GM18499 (cell line): ENCODE data around the gene DEPP1.
"Not testable (repeated sequence)": the region's sequence is repeated elsewhere in the genome, so short reads cannot be mapped to it uniquely, and the experiment has no call there.

Experiments
- ATAC-seq: cut with Tn5 transposase; IDR thresholded peaks from one replicate; pipeline ENCODE4 v1.9.1; 2021; ENCODE audit warnings: moderate number of reproducible peaks; ENCODE audit not compliant: insufficient read depth, unreplicated experiment

Gene DEPP1

DNA sequence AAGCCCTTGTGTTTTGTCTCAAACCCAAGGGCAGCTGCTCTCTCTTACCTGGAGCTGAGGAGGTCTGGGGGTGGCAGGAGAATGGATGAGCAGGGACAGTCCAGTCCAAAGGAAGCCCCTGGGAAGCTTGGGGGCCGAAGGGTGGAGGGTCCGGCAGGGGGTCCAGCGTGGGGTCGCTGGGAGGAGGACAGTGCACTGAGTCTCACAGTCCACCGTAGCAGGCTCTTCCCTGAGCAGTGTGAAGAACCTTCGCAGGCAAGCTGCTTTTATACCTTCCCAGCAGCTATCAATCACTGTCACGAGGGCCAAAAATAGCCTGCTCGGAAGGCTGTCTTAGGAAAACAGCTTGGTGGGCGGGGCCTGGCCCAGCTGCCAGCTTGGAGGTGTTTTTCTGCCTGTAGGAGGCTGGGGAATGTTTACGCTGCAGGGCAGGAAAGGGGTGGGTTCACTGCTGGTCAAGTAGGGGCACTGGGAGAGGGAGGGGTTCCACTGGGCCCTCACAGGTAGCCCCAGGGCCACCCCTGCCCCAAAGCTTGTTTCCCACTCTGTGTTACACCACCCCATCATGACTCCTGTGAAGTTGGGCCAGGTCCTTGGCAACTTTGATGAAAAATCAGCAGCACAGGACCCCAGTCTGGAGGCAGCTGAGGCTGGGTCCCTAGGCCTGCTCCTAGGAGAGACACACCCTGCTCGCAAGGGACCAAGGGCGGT, at the start of gene DEPP1:
Gene DEPP1, minus strand, starts transcription at position 240 of the 711 bp plus-strand sequence. CDS start 779 bp downstream, outside the sequence.
- no peak for ATAC-seq

- no peak for ATAC-seq
These were observed 44.8 kb upstream of the DEPP1 start for GRCh38 chr10:45023426-45023825.

- no peak for ATAC-seq
These were observed 37.0 kb upstream of the DEPP1 start for GRCh38 chr10:45015590-45015989.

GRCh38 chr10:45014557-45014956, 35.9 kb upstream of the DEPP1 start:
- ATAC-seq = not testable (repeated sequence)

GRCh38 chr10:45008524-45009161, 30.0 kb upstream of the DEPP1 start:
- peak; percentile 75 for ATAC-seq

DNA sequence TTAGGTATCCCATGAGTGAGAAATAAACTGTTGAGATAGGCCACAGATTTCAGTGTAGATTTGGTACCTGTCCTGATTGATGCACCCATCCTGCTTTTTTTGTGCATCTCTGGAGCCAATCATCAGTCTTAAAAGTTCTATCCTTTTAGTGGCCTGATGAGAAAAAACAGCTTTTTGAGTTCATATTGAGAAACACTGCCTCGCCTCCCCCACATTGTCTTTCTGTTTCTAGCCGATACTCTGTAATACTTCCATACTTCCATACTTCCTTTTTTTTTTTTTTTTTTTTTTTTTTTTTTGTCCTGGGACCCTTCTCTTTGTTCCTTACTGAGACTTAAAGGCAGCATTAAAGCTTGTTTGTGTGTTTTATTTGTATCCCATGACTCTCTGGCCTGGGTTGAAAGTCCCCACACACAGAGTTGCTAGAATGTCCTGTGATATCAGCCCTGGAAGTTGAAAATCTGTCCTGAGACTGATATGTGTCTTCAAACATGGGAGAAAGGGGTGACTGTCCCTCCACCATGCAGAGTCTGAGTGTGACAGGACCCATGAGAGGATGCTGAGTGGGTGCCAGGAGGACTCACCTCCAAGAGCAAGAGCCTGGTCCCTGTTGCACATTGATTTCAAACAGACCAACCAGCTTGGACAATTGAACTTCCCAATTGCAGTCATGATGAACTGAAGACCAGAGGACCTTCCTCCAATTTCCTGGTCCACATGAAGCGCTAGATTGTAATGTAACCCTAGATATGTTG, 27.8 kb upstream of the DEPP1 start:
- no peak for ATAC-seq

GRCh38 chr10:45005284-45005683, 26.7 kb upstream of the DEPP1 start:
- ATAC-seq = no peak

DNA sequence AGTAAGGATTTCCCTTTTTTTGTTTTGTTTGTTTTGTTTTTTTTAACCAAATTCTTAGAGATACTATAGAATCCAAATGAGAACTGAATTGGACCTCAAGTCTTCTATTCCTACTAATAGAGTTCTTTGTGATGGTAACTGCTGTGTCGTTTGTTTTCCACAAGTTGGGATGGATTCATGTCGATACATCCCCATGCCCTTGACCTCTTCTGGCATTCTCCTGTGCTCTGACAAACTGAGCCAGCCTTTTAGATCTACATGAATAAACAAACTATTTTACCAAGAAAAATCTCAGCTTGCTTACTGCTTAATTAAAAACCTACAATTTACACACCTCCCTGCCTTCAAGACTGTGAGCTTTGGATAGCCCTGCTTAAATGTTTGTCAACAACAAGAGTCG, 26.1 kb upstream of the DEPP1 start:
- ATAC-seq = no peak

DNA sequence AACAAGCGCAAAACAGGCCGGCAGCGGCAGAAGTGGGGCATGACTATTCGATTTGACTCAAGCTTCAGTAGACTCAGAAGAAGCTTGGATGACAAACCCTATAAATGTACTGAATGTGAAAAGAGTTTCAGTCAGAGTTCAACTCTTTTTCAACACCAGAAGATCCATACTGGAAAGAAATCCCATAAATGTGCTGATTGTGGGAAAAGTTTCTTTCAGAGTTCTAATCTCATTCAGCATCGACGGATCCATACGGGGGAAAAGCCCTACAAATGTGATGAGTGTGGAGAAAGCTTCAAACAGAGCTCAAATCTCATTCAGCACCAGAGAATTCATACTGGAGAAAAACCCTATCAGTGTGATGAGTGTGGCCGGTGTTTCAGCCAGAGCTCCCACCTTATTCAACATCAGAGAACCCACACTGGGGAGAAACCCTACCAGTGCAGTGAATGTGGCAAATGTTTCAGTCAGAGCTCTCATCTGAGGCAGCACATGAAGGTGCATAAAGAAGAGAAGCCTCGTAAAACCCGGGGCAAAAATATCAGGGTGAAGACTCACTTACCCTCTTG, 24.9 kb upstream of the DEPP1 start:
- no peak for ATAC-seq

DNA sequence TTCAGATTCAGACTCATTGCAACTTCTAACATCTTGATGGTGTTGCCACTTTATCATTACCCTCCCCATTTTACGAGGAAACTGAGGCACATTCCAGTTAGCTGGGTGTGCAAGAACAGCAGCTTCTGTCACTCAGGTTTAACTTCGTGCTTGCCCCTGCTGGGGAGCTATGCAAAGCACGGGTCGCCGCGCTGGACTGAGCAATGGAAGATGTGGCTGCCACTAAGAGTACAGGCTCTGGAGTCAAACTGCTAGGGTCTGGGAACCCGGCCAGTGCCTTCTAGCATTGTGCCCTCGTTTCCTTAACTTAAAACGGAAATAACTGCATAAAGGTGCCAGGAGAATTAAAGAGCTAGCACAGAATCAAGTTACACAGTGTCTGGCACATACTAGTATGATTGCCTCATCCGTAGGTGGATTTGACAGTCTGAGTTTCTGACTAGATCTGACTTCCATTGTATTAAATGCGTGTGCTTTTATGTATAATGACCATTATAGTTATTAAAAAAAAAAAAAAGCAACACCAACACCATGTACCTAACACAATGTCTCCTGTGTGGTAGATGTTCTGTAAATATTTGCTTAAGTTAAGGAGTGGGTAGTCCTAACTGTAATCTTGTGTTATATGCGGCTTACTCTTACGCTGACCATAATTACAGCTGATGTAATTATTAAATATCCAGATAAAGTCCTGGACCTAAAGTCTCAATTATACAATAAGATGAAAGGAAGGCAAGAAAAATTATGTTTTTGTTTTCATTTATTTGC, 23.0 kb upstream of the DEPP1 start:
- ATAC-seq = peak; percentile 61

GRCh38 chr10:45000752-45001380, 22.3 kb upstream of the DEPP1 start, which contains the start of gene ZNF22:
TSS of gene ZNF22 (plus strand) at chr10:45000923. CDS start at chr10:45003369, 2,446 bp downstream.
- peak; percentile 40 for ATAC-seq

DNA sequence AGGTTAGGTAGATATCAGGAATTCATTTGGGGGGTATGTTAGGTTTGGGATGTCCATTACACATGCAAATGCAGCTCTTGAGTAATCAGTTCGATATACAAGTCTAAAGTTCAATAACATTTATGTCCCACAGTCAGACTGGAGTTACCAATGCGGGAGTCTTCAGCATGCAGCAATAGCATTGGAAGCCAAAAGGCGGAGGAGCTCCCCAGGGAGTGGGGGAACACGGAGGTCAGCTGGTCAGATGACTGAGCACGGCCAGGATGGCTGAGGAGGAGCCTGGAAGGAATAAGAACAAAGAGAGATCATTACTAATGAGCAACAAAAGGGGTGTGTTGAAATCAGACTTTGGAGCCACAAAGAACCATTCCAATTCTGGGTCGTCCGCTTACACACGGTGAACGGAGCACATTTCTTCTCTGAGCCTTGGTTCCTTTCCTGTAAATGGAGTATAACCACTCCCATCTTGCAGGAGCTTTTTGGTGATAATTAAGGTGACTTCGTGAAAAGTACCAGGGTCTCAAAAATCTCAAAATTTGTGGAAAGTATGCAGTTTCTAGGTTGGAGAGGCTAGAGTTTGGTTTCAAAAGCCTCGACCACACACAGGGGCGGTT, 21.6 kb upstream of the DEPP1 start:
- ATAC-seq = no peak

- ATAC-seq = no peak
These were observed 19.6 kb upstream of the DEPP1 start for GRCh38 chr10:44998146-44998631.

GRCh38 chr10:44997105-44997748, 18.6 kb upstream of the DEPP1 start:
- ATAC-seq = no peak

GRCh38 chr10:44995914-44996669, 17.5 kb upstream of the DEPP1 start:
- ATAC-seq = no peak

- ATAC-seq = no peak
These were observed 16.9 kb upstream of the DEPP1 start for GRCh38 chr10:44995581-44995913.

- ATAC-seq = no peak
These were observed 16.3 kb upstream of the DEPP1 start for GRCh38 chr10:44994752-44995530.
